ENCODE measurements around the gene AHCYL2.
A peak's percentile ranks its signal among the peaks of the same experiment; 100 is the strongest.
"Not testable (repeated sequence)": the region's sequence is repeated elsewhere in the genome, so short reads cannot be mapped to it uniquely, and the experiment has no call there.

AHCYL2 gene

DNA sequence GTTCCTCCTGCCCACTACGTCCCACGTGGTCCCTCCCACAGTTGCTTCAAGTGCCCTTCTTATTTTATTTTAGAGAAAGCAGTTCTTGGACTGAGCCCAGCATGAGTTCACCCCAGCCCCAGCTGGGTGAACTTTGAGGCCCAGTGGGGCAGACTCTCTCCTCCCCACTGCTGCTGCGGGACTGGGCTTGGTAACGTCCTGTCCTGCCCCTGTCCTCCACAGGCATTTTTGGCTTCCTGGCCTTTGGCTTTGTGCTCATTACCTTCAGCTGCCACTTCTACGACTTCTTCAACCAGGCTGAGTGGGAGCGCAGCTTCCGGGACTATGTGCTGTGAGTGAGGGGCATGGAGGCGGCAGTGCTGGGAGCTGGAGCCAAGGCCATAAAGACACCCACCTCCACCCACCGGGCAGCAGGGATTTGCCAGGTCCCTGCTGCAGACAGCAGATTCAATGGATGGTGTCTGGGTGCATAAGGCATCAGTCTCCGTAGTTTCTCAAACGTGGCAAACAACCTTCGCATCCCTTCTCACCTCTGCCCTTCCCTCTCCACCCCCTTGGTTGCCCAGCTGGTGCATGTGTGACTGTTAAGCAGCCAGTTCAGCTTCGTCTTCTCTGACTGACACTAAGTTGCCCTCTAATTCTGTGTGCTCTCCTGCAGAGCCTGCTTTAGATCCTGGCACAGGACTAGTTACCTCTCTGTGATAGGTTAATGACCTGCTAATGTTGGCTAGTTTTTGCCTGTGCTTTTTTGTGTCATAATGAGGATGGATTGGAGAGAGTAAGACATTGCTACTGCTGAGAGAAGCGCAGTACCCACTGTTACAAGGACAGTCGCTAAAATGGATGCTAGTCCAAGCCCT is 15.5 kb upstream of the AHCYL2 start:
- no peak for DNase-seq

DNA sequence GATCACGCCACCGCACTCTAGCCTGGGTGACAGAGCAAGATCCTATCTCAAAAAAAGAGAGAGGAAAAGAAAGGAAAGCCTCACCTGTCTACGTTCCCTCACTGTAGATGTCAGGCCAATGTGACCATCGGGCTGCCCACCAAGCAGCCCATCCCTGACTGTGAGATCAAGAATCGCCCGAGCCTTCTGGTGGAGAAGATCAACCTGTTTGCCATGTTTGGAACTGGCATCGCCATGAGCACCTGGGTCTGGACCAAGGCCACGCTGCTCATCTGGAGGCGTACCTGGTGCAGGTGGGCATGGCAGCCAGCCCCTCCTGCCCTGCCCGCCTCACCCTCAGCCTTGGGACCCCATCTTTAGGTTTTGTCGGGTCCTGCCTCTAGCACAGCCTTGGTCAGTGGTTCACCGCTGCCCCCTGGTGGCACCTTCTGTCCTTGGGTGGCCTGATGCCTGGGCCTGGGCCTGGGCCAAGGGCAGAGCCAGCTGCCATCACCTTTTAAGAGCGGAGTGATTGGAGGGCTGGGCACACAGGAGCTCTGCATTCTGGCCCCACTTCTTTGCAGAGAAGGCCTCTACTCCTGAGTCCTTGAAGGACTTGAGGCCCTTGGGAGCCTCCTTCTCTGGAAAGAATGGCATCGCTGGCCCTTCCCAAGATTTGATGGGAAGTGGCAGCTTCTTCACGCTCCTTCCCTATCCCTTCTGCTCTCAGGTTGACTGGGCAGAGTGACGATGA is 14.4 kb upstream of the AHCYL2 start:
- peak; percentile 85 for DNase-seq

DNA sequence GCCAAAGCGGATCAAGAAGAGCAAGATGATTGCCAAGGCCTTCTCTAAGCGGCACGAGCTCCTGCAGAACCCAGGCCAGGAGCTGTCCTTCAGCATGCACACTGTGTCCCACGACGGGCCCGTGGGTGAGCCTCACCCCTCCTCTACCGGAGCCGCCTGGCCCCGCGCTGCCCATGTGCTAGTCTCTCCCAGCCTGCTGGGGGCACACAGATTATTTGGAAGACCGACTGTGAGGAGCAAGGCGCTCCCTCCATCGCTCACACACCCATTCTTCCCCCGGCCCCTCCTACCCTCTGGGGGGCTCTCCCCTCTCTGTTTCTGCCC is 13.9 kb upstream of the AHCYL2 start:
- no peak for DNase-seq

DNA sequence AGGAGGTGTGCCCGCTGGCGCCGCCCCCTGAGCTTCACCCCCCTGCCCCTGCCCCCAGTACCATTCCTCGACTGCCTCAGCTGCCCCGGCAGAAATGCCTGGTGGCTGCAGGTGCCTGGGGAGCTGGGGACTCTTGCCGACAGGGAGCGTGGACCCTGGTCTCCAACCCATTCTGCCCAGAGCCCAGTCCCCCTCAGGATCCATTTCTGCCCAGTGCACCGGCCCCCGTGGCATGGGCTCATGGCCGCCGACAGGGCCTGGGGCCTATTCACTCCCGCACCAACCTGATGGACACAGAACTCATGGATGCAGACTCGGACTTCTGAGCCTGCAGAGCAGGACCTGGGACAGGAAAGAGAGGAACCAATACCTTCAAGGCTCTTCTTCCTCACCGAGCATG is 12.7 kb upstream of the AHCYL2 start:
- no peak for DNase-seq

DNA sequence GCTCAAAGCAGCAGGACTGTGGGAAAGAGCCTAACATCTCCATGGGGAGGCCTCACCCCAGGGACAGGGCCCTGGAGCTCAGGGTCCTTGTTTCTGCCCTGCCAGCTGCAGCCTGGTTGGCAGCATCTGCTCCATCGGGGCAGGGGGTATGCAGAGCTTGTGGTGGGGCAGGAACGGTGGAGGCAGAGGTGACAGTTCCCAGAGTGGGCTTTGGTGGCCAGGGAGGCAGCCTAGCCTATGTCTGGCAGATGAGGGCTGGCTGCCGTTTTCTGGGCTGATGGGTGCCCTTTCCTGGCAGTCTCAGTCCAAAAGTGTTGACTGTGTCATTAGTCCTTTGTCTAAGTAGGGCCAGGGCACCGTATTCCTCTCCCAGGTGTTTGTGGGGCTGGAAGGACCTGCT is 12.2 kb upstream of the AHCYL2 start:
- no peak for DNase-seq

DNA sequence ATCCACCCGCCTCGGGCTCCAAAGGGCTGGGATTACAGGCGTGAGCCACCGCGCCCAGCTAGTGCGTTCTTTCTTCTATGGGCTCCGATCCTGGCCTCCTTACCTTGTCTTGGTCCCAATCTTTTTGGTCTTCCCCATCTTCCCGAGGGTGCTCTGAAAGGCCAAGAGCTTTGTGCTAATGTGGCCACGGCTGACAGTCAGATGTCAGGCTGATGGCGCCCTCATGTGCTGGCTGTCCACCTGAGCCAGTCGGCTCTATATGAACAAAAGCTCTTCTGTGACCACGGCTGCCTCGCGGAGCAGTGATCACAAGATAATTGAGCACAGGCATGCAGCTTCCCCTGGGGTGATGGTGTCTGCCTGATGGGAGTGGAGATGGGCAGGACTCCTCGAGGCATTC is 11.0 kb upstream of the AHCYL2 start:
- DNase-seq = no peak

DNA sequence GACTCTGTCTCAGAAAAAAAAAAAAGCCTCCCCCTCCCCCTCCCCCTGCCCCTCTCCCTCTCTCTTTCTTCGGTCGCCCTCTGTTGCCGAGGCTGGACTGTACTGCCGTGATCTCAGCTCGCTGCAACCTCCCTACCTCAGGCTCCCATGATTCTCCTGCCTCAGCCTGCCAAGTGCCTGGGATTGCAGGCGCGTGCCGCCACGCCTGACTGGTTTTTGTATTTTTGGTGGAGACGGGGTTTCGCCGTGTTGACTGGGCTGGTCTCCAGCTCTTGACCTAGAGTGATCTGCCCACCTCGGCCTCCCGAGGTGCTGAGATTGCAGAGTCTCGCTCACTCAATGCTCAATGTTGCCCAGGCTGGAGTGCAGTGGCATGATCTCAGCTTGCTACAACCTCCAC is 9.1 kb upstream of the AHCYL2 start:
- not testable (repeated sequence) for DNase-seq

DNA sequence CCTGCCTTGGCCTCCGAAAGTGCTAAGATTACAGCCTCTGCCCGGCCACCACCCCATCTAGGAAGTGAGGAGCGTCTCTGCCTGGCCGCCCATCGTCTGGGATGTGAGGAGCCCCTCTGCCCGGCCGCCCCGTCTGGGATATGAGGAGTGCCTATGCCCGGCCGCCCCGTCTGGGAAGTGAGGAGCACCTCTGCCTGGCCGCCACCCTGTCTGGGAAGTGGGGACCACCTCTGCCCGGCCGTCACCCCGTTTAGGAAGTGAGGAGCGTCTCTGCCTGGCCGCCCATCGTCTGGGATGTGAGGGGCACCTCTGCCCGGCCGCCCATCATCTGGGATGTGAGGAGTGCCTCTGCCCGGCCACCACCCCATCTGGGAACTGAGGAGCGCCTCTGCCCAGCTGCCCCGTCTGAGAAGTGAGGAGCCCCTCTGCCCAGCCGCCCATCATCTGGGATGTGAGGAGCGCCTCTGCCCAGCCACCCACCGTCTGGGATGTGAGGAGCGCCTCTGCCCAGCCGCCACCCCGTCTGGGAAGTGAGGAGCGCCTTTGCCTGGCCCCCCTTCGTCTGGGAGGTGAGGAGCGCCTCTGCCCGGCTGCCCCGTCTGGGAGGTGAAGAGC is 8.6 kb upstream of the AHCYL2 start:
- not testable (repeated sequence) for DNase-seq

DNA sequence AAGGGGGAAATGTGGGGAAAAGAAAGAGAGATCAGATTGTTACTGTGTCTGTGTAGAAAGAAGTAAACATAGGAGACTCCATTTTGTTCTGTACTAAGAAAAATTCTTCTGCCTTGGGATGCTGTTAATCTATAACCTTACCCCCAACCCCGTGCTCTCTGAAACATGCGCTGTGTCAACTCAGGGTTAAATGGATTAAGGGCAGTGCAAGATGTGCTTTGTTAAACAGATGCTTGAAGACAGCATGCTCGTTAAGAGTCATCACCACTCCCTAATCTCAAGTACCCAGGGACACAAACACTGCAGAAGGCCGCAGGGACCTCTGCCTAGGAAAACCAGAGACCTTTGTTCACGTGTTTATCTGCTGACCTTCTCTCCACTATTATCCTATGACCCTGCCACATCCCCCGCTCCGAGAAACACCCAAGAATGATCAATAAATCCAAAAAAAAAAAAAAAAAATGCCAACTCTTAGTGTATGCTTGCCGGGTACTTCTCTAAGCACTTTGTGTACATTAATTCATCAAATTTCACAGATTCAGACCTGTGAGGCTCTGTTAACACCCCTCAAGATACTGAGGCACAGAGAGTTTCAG is 7.9 kb upstream of the AHCYL2 start:
- DNase-seq = not testable (repeated sequence)

DNA sequence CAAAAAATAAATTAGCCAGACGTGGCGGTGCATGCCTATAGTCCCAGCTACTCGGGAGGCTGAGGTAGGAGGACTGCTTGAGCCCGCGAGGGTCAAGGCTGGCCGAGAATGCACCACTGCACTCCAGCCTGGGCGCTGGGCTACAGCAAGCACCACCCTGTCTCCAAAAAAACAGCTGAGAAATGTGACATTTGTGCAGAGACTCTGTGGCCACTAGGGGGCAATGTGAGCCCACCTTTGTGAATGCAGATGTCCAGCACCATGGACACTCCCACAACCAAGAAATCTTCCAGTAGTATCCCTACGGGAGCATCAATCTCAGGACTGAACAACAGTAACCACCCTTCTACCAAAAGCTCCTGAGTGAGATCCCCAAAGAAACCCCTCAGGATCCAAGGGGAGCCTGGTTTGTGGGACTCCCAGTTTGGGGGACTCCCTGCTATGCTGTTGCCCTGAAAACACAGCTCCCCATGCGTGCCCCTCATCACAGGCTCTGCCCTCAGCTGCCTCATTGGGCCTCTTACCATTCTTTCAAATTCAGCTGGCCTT is 6.2 kb upstream of the AHCYL2 start:
- peak; percentile 84 for DNase-seq

DNA sequence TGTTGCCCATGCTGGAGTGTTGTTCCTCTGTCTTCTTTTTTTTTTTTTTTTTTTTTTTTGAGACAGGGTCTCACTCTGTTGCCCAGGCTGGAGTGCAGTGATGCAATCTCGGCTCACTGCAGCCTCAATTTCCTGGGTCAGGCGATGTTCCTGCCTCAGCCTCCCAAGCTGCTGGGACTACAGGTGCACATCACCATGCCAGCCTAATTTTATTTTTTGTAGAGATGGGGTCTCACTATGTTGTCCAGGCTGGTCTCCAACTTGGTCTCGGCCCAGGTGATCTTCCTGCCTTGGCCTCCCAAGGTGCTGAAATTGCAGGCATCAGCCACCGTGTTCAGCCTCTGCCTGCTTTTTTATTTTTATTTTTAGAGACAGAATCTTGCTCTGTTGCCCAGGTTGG is 5.7 kb upstream of the AHCYL2 start:
- DNase-seq = not testable (repeated sequence)

DNA sequence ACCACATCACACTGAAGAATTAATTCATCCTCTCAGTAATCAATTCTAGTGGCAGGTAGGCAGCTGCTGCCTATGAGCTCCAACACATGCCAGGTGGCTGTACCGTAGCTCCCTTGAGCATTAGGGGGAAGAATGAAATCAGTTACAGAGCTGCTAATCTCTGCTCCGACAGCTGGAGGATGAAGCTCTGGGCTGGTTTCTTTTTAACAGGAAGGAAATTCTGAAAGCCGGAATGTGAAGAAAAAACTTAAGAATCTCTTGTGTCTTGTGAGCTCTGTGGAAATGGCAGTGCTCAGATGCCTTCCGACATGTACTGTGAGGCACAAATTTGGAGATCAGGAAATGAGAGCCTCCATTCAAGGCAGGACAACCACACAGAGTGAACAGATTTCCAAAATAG is 2.8 kb upstream of the AHCYL2 start:
- no peak for DNase-seq

DNA sequence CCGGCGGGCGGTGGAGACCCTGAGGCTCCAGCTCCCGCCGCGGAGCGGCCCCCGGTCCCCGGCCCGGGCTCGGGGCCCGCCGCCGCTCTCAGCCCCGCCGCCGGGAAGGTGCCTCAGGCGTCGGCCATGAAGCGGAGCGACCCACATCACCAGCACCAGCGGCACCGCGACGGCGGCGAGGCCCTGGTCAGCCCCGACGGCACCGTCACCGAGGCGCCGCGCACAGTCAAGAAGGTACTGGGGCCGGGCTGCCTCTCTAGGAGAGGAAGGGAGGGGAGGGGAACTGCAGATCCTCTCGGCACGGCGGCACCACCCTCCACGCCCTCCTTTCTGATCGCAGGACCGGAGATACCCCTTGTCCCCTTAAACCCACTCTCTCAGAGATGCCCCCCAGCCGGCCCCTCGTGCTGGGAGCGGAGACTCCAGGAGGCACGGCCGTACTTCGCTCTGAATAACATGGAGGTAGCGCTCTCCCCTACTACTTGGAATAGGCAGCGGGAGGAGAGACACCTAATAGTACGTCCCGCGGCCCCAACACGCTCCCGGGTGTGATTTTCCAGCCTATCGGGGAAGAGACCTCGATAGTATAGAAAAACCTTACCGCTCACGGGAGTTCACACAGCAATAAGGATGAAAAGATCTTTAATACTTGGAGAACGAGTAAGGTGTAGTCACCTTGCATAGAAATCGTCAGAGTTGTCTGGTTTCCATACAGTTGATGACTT is 538 bp downstream of the AHCYL2 start:
- peak; percentile 73 for DNase-seq

DNA sequence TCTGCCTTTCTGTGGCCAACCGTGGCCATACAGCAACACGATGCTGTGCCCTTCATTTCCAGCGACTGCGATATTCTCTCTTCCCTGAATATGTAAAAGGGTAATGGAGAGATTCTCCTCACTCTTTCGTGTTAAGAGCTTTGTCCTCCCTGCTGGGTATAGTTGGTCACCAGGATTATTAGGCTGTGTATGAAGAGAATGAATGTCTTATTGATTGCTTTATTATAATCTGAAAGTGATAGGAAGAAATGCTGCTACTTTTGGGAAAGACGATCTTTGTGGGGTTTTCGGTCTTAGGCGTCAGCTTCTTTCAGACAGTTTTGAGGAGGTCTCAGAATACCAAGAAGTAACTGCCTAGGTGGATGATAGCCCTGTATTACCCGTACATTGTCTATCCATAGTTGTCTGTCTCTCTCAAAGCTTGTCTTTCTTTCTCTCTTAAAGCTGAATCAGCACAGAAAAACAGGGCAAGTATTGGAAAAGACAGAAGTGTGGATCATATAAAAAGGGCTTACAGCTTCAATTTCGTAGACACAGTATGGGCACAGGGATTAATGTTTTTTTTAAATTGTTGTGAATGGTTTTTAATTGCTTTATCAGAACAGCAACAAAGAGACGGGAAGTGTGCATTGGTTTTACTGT is 1.2 kb downstream of the AHCYL2 start:
- DNase-seq = peak; percentile 16

DNA sequence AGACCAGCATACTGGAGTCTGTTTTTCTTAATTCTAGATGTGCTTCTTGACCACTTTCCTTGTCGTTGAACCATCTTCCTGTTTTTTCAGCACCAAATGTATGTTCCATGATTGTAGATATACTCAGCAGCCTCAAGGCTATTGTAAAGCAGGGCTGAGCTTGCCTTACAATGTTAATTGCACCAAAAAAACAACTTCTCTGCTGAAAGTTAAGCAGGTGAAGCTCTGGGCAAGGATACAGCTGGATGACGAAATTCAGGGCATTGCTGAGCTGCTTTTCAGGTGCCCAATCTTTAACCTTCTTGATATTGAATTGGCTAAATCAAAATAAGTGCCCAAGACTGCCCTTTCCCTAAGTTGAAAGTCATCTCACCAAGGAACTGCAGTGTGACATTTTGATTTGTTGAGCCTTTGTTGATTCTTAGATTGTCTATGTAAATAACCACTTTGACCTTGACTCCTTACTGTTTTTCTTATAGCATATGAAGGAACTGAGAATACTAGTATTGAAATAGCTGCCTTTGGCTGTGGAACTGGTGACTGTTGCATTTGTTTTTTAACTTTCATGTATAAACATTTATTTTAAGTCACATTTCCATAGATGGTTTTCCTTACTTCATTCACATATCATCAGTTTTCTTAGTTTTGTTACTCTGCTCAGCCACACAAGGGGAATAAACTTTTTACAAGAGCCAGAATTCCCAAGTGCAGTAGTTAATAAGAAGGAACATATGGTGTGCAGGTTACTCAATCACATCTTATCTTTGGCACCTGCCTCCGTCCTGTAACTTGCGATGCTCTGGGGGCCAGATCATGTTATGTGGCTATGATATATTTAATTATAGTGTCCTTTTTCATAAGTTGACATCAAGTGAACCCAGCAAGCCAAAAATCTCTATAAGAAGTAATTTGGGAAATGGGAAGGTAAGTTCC is 3.1 kb downstream of the AHCYL2 start:
- no peak for DNase-seq

DNA sequence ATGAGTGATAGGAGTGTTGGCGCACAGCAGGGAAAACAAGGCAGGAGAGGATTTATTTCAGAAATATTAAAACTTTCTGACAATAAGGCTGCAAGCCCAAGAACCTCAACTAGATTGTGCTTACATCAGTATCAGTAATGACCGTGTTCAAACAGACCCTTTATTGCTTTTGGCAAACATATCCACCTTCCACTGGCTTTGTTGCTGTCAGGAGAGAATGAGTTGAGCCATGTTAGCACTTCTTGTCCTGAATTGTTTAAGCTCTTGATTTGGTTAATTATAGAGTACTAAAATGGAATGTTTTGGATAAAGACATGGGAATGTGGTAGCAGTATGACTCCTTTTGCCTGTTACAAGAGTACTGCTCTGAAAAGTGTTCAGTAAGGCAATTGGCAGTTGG is 3.8 kb downstream of the AHCYL2 start:
- DNase-seq = no peak

DNA sequence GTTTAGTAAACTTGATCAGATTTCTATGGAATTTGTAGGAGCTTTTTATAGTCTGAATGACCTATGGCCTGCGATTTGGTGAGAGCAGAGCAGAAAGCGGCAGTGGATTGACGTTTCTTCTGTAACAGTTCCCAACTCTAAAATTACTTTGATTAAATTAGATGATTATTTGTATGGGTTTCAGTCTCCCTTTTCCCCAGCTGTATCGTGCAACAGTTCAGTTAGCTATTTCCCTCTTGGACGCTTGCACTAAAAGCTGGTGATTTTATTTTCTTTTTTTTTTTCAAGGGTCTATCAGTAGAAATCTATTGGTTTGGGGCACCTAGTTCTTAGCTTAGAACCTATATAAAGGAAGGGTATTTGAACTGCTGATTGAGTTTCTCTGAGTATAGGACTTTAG is 6.8 kb downstream of the AHCYL2 start:
- no peak for DNase-seq

DNA sequence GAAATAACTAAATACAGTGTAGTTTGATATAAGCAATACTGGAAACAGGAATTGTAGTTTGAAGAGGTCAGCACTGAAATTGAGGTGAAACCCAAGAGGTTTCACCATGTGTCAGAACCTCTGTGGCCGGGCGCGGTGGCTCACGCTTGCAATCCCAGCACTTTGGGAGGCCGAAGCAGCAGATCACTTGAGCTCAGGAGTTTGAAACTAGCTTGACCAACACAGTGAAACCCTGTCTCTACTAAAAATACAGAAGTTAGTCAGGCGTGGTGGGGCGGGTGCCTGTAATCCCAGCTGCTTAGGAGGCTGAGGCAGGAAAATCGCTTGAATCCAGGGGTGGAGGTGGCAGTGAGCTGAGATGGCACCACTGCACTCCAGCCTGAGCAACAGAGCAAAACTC is 13.7 kb downstream of the AHCYL2 start:
- DNase-seq = no peak

DNA sequence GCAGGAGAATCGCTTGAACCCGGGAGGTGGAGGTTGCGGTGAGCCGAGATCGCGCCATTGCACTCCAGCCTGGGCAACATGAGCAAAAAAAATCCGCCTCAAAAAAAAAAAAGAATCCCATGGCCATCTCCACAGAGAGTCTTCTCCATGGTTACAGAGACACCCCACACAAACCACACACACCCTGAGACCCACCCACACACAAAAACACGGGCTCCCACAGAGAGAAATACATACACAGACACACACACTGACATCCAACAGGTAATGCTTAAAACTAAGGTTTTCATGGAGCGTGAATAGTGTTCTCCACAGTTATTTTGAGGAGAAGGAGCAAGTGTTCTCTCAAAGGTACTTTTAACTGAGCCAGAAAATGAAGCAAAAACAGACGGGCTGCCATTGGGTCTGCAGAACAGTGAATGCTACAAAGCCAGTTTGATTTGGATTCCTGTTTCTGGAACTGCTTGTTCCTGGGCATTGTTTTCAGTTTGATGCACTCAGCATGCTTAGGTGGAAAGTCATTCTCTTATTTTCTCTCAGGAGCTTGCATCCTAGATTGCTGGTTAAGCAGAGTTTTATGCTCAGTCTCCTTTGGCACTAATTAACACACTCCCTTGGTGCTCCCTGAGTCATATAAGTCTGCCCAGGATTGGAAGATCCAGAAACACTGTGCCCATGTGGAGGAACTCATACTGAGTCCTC is 15.4 kb downstream of the AHCYL2 start:
- DNase-seq = no peak

DNA sequence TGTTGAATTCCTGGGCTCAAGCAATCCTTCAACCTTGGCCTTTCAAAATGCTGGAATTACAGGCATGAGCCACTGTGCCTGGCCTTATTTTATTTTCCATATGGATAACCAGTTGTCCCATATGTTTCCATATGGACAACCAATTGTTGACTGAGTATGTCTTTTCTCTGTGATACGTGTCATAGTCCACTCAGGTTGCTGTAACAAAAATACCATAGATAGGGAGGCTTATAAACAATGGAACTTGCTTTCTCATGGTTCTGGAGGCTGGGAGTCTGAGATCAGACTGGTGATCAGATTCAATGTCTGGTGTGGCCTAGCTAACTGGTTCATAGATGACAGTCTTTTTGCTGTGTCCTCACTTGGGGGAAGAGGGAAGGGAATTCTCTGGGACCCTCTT is 19.4 kb downstream of the AHCYL2 start:
- DNase-seq = no peak
